Epidermal melanocyte (primary cell): Measurements from ENCODE around the gene PREX1.
"Not testable (repeated sequence)": the region's sequence is repeated elsewhere in the genome, so short reads cannot be mapped to it uniquely, and the experiment has no call there.

Source experiments
- DNase-seq: peaks from one replicate; pipeline ENCODE4 v3.0.0; 2011; ENCODE audit warnings: low spot score; ENCODE audit not compliant: insufficient read length

The PREX1 gene

DNA sequence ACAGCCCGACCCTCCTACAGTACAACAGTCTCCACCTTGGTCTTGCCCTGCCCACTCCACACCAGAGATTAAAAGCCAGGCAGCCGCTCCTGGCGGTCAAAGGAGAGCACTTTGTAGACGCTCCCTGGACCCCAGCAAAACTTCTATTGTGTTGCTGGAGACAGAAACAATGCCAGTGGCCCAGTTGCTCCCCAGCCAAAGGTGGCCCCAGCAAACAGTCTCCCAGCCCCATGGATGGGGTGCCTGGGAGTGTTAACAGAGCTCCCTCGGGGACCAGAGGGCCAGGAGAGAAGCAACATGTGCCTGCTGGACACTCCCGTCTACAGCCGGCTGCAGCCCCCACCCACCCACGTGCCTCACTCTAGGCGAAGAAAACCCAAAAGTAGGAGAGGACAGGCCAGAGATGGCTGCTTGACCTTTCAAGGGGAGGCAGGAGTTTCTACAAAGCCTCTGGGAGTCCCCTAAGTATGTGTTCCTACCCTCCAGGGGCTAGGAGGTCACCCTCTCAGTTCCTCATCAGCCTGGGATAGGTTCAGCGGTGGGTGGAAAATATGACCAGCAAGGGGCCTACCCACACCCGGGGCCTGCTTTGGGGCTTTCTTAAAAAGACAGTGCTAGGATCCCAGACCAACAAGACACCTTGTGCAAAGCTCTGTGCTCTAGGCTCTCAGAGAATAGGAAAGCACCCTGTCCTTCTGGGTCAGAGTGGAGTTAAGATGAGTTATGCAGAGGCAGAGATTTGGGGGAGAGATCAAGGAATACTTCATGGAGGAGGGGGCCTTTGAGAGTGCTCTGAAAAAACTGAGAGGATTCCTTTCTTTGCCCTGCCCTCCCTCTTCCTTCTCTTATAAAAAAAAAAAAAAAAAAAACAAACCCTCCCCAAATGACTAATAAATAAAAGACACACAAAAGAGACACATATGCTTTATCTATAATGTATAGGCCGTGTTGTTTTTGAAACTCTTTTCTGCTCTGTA, 19.0 kb upstream of the PREX1 start:
- no peak for DNase-seq

DNA sequence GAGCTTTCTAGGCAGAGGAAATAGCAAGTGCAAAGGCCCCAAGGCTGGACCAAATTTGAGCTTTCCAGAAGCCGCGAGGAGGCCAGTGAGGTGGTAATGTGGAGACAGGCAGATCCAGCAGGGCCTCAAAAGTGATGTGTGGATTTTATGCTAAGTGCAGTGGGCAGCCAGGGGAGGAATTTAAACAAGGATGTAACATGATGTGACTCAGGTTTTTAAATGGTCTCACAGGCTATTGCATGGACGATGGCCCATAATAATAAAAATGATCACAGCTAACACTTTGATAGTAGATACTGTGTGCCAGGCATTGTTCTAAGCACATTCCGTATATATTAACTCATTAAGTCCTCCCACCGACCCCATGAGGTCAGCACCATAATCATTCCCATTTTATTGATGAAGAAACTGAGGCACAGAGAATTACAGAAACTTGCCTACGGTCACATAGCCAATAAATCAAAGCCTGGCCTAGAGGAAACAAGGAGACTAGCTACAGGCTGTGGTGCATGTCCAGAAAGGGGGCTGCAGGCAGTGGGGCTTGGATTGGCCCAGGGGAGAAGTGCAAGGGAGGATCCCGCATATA, 18.0 kb upstream of the PREX1 start:
- no peak for DNase-seq

DNA sequence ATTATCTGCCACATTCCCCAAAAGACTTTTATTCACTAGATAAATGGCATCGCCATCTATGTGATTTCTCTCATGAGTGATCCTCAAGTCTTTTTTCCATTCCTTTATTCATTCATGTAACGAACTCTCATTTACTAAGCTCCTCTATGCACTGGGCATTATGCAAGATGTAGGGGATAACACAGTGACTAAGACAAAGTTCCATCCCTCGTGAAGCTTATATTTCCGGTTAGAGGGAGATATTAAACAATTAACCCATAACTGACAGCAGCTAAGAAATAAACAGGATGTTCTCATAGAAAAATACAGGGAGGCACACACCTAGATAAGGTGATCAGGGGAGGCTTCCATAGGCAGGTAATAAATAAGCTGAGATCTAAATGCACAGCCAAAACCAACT, 17.2 kb upstream of the PREX1 start:
- DNase-seq, result no peak

DNA sequence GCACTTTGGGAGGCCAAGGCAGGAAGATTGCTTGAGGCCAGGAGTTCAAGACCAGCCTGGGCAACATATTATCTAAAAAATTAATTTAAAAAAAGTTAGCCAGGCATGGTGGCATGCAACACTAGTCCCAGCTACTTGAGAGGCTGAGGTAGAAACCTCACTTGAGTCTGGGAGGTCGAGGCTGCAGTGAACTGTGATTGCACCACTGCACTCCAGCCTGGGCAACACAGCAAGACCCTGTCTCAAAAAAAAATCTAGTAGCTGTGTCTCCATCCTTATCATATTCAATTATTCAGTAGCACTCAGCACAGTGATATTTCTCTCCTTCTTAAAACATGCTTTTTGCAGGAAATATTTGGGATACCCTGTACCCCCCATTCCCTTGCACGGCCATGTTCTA, 16.1 kb upstream of the PREX1 start:
- not testable (repeated sequence) for DNase-seq

DNA sequence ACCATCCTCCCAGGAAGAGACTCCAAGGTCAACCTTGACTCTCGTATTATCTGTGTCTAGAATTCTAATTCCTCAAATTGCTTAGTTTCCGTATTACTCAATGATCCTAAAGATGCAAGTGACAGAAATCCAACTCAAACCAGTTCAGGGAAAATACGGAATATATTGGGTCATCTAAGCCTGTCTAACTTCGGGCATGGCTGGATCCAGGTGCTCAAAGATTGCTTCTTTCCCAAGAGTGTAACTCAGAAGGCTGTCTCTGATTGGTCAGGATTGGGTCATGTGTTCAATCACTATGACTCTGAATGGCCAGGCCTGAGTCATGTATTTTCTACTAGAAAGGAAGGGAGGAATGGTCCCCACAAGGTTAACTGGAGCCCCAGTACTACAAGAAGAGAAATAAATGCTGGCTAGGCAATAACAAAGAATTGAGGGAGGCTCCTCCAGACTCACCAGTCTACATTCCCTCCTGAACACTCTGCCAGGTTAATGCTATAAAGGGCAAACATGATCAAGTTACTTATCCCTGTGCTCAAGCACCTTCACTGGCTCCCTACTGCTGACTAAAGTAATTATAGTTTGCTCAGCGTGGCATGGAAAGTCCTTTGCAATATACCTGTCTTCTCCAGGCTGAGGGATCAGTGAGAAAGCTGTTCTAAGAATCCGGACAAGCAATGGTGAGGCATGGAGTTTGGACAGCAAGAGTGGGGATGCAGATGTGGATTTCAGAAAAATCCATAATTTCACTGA, 15.4 kb upstream of the PREX1 start:
- DNase-seq, result no peak

DNA sequence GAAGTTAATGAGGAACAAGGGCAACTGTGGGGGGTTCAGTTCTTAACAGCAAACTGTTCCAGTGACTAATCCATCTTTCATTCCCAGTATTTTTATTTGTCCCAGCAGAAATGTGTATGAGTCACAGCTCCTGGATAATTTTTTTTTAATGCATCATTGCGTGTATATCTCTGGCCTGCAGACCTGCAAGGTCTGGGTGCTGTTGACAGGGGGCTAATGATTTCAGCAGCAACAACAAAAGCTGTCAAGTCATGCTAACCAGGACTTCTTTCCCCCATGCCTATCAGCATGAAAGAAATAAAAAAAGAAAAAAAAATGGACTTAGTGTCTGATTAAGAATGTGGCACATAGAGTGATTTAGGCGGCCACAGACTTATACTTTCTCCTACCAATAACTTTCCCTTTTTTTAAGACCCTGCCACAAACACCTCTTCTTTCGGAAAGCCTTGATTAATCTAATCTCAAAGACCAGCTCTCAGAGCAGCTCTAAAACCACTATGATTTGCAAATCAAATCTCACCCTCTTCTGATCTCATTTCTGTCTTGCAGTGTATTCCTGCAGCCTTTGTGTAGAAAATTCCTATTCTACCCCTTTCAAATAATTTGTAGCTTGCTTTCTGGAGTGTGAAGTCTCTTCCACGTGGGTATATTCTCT, 14.2 kb upstream of the PREX1 start:
- DNase-seq, result no peak

DNA sequence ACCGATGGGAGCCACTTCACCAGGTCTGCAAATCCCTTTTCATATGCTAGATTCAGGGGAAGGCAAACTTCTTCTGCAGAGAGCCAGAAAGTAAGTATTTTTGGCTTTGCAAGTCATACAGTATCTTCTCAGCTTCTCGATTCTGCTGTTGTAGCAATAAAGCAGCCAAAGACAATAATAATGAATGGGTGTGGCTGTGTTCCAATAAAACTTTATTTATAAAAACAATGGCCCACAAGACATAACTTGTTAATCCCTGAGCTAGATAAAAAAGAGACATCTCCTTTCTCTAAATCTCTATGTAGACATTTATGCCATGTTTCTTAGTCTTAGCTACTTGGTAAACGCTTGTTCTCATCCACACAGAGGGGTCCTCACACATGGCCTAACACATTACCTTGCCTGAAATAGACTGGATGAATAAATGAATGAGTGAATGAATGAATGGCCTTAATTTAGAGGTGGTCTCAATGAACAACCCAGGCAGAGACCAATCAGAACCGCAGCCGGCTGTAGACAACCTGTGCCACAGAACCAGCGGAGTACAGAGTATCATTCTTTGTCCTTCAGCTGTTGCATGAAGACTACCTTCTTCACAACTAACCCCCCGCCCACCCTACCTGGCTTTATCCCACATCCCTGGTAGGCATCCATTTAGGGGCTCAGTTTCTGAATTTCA, 13.5 kb upstream of the PREX1 start:
- no peak for DNase-seq

DNA sequence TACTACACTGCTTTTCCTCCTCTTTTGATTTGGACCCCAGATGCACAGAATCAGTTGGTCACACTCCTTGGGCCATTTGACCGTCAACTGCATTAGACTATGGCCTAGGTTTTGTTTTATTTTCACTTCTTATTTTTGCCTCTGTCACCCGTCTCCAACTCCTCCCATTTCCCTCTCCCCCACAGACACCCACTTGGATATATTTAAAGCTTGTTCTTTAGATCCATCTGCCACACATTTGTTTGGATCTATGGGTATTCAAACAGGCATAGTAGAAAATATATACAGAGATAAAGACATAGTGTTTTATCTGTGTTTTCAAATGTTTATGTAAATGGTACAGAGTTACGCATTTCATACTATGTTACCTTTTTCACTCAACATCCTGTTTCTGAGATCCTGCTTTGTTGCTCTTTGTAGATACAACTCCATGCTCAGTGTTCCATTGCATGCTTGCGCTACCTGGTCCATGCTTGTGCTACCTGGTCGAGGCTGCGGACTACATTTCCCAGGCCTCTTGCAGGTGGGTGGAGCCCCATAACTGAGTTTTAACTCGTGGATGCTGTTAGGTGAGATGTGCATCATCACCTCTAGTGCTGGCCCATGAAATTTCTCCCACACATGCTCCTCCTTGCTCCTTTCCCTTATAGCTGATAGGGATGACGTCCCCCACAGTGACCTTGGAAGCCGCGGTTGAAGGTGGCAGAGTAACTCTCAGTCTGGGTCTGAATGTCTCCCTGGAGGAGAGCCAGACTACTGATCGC, 11.5 kb upstream of the PREX1 start:
- no peak for DNase-seq

DNA sequence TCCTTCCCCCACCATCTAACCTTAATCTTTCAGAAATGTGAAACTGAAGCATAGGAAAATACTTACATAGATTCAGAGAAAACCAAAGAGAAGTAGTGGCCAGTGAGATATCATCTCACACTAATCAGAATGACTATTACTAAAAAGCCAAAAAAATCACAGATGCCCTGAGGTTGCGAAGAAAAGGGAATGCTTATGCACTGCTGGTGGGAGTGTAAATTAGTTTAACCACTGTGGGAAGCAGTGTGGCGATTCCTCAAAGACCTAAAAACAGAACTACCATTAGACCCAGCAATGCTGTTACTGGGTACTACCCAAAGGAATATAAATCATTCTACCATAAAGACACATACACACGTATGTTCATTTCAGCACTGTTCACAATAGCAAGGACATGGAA, 9.2 kb upstream of the PREX1 start:
- no peak for DNase-seq

DNA sequence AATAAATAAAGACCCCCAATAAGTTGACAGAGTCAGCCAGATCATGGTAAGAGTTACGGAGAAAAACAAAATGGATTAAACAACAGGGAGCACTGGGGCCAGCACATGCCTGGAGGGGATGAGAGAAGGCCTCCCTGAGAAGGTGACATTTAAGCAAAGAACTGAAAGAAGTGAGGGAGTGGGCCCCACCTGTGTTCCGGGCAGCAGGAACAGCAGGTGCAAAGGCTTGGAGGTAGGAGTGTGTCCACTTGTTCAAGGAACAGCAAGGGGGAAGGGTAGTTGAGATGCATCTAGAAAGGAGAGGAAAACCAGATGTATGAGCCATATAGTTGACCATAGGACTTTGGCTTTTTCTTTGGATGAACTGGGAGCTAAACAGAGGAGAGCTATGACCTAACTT, 7.6 kb upstream of the PREX1 start:
- no peak for DNase-seq

DNA sequence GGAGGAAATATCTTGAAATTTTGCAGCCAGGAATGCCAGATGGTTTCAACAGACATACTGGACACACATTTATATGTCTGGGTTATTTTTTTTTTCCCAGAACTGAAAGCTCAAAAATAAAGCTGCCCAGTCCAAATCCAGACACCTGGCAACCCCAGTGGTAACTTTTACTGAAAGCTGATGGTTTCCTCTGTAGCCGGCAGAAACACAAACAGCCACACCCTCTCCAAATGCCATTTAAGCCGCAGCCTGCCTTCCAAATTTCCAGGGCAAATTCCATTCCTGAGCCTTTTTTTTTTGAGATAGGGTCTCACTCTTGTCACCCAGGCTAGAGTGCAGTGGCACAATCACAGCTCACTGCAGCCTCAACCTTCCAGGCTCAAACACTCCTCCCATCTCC, 6.5 kb upstream of the PREX1 start:
- no peak for DNase-seq

DNA sequence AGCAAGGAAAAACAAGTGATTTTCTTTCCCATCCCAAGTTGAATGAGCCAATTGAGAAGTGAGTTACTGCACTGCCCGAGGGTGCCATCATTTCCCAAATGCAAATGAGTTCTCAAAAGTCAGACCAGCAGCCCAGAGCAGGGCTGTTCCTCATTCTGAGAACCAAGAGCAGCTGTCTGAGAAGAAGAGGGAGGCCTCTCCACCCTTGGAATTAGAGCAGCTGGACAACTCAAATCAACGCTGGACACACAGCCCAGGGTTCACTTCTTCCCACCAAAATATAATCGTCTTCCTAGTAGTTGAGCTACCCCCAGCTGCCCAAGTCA, 4.6 kb upstream of the PREX1 start:
- peak; percentile 77 for DNase-seq

DNA sequence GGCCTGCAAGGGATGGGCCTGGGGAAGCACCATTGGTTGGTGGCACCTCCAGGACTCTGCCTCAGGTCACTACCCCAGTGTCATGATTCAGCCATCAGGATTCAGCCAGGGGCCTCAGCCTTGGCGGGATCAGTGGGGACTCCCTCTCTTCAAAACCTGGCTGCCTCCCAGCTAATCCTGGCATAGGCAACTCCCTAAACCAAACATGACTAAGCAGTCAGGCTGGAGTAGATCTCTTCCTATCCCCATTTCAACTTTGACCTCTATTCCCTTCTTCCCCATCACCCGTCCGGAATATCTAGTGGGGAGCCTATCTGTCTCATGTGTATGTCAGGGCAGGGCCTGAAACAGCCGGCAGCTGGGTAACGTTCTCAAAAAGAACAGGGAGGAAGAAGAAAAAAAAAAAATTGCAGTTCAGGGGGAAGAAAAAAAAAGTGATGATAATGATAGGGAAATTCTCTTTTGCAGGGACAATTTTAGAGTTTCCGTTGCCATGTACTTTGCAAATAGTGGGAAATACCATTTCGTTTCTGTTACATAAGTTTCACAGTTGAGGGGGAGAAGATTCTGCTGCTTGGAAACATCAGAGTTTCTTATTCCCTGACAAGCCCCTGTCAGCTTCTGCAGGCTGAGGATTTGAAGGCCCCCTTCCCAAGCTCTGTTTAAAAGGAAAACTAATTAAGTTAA, 4.1 kb upstream of the PREX1 start:
- DNase-seq, result no peak

DNA sequence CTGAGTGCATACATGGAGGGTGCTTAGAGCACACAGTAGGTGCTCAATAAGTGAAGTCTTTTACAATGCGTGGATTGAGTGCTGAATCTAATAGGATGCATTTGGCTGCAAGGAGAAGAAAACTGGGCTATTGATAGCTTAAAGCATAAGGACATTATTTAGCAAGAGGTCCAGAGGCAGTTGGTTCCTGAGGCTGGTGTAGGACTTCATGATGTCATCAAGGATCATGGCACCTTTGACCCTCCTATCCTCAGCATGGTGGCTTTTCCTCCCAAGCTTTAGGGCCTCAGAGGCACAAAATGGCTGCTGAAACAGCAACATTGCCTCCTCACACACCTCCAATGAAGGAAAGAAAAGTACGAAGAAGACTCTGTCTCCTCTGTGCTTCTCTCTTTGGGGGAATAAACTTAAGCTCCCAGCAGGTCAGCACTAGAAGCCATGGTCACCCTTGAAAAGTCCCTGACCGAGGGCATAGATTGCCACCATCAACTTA, 3.1 kb upstream of the PREX1 start:
- no peak for DNase-seq

DNA sequence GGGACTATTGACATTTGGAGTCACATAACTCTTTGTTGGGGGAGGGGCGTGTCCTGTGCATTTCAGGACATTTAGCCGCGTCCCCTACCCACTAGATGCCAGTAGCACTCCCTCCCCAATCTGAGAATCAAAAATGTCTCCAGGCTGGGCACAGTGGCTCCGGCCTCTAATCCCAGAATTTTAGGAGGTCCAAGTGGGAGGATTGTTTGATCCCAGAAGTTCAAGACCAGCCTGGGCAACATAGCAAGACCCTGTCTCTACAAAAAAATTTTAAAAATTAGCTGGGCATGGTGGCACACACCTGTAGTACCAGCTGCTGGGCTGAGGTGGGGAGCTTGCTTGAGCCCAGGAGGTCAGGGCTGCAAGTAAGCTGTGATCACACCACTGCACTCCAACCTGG, 2.1 kb upstream of the PREX1 start:
- DNase-seq, result no peak

DNA sequence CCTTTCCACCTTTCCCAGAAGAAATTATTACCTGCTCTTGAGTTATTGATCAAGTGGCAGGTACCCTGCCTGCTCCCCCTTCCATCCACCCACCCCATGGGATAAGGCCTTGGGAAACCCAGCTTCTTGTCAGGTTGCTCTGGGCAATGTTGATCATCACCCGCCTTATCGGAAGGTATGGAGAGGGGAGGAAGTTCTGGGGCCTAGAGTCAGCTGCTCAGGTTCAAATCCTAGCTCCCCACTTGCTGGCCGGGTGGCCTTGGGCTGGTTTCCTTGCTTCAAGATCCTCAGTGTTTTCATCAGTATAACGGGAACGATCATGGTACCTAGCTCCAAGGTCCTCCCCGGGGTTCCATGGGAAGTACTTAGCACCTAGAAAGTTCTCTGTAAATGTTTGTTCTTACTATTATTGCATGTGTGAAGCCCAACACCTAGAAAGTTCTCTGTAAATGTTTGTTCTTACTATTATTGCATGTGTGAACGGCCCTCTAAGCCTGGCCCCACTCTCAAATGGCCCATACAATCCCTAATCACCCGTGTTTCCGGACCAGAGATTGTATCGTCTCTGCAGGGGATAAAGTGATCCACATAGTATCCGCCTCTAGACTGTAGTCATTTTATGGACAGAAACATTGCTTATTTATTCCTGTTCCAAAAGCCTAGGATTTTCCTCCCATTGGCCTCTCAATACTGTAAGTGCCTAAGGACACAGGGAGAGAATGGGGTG, 1.1 kb upstream of the PREX1 start:
- DNase-seq, result no peak

DNA sequence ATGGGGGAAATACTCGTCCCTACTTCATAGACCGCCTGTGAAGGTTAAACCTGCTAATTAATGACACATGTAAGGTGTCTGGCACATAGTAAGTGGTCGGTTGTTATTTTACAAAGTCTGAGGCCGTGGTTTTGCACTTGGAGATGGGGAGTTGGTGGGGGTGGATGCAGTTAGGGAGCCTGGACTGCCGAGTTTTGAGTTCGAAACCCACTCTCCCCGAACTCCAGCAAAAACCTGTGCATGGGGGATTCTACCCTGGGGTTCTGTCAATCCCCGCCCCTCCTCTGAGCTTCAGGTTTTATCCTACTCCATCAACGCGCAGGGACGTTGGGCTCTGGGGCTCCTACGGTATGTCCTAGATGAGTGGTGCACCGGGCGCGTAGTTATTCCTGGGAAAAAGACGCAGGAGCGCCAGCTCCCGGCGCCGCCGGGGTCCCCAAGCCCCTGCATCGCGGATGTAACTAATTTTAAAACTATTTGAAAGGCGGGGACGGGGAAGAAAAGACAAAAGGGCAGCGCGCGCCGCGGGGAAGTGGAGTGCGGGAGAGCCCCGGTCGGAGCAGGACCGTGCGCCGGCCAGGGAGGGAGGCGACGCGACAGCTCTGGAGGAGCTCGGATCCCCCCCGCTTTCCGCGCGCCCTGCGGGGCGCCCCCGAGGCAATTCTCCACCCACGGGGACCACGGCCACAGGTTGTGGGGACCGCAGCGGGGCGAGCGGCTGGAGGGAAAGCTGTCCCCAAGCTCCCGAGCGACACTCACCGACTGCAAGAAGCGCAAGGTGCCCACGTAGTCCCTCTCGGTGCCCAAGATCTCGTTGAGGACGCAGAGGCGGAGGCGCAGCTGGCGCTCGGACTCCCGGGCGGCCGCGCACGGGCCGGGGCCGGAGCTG, 672 bp downstream of the PREX1 start:
- no peak for DNase-seq

DNA sequence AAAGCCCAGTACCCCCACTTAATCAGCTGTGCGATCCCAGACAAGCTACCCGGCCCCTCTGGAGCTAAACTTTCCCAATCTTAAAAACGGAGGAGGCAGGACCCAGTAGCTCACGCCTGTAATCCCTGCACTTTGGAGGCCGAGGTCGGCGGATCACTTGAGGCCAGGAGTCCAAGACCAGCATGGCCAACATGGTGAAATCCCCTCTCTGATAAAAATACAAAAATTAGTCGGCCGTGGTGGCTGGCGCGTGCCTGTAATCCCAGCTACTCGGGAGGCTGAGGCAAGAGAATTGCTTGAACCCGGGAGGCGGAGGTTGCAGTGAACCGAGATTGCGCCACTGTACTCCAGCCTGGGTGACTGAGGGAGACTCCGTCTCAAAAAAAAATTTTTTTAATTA, 1.3 kb downstream of the PREX1 start:
- not testable (repeated sequence) for DNase-seq
